SKM-1 treated with dmso at 0.1 percent for 144 hours (cell line): ENCODE measurements around the gene GABRQ.
"Not testable (repeated sequence)": the region's sequence is repeated elsewhere in the genome, so short reads cannot be mapped to it uniquely, and the experiment has no call there.

ENCODE experiments used
- DNase-seq: peaks from one replicate; lab custom pipeline; 2025; ENCODE audit not compliant: unreplicated experiment; lab: John Stamatoyannopoulos, UW

Gene GABRQ

DNA sequence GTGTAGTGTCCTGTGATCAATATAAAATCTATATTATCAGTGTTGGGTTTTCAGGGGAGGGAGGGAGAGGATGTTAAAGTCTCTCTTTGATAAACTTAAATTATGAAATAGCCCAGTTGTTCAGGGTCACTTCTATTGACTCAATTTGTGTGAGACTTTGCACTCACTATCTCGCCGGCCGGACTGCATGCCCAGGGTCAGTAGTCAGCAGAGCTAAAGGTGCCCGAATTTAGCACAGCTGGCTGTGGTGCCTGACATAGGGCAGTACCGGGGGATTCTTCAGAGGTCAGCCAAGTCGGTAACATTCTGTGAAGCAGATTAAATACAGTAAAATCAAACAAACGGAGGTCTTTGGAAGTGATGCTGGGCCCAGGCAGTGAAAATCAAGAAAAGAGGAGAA lies 19.2 kb downstream of the GABRQ start:
- no peak for DNase-seq

DNA sequence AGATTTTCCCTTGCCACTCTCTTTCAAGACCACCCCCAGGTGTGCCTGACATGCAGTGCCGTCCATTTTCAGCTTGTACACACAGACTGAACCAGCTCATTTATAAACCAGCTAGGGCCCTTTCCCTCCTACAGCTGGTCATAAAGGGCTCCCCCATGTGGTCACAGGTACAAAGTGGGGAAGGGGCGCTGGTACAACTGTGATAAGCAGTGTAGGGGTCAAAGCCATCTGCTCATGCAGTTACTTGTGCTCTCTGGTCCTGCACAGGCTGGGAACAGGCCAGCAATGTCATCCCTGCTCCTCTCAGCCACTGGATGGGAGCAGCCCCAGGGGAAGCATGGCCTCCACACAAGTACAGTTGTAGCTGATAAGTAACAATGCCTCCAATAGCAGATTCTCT lies 20.6 kb downstream of the GABRQ start:
- DNase-seq: no peak

- DNase-seq: no peak
These were observed 25.4 kb downstream of the GABRQ start for GRCh38 chrX:152663086-152663485.

DNA sequence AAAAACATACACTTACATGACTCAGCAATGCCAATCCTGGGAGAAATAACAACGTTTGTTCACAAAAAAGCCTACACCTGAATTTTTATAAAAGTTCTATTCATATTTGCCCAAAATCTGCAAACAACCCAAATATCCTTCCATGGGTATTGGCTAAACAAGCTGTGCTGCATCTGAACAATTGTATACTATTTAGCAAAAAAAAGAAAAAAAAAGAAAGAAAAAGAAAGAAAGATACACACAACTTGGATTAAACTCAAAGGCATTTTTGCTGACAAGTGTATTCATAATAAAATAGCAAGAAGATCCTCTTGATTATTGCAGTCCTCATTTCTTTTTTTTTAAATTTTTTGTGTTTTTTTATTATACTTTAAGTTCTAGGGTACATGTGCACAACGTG lies 36.4 kb downstream of the GABRQ start:
- DNase-seq: no peak

GRCh38 chrX:152674652-152675051 lies 37.0 kb downstream of the GABRQ start:
- not testable (repeated sequence) for DNase-seq

- not testable (repeated sequence) for DNase-seq
These were observed 43.3 kb downstream of the GABRQ start for GRCh38 chrX:152681012-152681411.

DNA sequence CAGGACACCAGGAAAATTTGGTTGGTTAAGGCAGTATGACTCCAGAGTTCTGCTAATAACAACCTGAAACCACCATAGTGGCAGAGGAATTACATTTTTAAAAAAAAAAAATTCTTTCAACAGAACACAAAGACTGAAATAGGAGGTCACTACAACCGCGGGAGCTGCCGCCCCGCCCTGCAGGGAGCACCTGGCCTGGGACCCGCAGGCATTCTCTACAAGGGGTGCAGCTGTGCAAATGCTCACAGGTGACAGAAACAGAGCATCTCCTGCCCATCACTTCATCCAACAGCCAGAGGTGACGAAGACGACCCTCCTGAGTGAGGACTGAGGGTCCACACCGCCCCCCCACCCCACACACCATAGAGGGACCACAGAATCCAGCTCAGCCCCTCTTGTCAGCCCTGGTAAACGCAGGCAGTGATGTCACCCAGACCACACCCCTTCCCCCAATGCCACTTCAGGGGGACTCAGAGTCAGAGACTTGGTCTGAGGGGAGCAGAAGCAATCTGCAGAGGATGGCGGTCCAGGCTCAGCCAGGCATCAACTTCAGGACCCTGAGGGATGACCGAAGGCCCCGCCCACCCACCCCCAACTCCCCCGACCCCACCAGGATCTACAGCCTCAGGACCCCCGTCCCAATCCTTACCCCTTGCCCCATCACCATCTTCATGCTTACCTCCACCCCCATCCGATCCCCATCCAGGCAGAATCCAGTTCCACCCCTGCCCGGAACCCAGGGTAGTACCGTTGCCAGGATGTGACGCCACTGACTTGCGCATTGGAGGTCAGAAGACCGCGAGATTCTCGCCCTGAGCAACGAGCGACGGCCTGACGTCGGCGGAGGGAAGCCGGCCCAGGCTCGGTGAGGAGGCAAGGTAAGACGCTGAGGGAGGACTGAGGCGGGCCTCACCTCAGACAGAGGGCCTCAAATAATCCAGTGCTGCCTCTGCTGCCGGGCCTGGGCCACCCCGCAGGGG lies 60.5 kb downstream of the GABRQ start, which contains the start of gene MAGEA3:
MAGEA3 (plus strand) TSS at position 843 of the 980 bp plus-strand sequence. CDS start 2,039 bp downstream, outside the sequence.
- not testable (repeated sequence) for DNase-seq

DNA sequence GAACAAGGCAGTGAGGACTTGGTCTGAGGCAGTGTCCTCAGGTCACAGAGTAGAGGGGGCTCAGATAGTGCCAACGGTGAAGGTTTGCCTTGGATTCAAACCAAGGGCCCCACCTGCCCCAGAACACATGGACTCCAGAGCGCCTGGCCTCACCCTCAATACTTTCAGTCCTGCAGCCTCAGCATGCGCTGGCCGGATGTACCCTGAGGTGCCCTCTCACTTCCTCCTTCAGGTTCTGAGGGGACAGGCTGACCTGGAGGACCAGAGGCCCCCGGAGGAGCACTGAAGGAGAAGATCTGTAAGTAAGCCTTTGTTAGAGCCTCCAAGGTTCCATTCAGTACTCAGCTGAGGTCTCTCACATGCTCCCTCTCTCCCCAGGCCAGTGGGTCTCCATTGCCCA lies 62.7 kb downstream of the GABRQ start:
- DNase-seq: not testable (repeated sequence)

DNA sequence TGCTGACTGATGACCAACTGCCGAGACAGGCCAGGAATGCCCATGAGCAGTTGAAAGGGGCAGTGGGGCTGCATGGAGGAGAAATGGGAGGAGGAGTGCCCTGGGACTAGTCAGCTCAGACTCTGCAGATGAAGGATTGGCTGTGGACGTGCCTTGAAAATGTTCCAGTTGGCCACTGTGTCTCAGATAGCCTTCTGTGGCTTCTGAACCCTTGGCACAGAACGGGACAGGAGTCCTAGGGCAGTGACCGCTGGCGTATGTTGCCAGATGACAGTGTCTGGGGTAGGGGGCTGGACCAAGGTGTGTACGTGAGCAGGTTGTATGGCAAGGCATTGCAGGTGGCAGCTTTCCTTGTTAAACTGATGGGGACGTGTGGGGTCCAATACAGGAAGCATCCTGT lies 68.8 kb downstream of the GABRQ start:
- DNase-seq: not testable (repeated sequence)
